Stomach (tissue), 9 donors: ENCODE data around the gene MGME1. TPM values are rescaled to one million over a fixed set of nuclear protein-coding genes. Genes with fewer than 3 reads are reported as not detected.

Experiments
- DNase-seq, 2 donors: peaks; one replicate each; pipeline versions ENCODE4 v3.0.0 to v3.0.0-alpha.2; 2013 to 2019
- H3K27ac ChIP-seq, 5 donors: fragments of 200-600 bp in 4 of 5; sonication (generic) in 4 of 5; one replicate each; pipeline ENCODE4 v1.5.1; 2013 to 2019; ENCODE audit warnings: mild to moderate bottlenecking in 1 of 5, moderate library complexity in 1 of 5
- H3K27me3 ChIP-seq, 3 donors: fragments of 200-600 bp; sonication (generic); one replicate each; pipeline ENCODE4 v1.5.1; 2017 to 2019; ENCODE audit warnings: mixed run types in 1 of 3
- H3K36me3 ChIP-seq, 4 donors: fragments of 200-600 bp; sonication (generic); 1 replicate in 3 of 4; 2 replicates in 1 of 4; pipeline ENCODE4 v1.5.1; 2016 to 2019
- H3K4me1 ChIP-seq, 4 donors: fragments of 200-600 bp; sonication (generic); one replicate each; pipeline ENCODE4 v1.5.1; 2016 to 2019
- H3K4me3 ChIP-seq, 4 donors: fragments of 200-600 bp; sonication (generic) in 3 of 4; one replicate each; pipeline ENCODE4 v1.5.1; 2016 to 2019; ENCODE audit warnings: mild to moderate bottlenecking in 1 of 4
- H3K9me3 ChIP-seq, 4 donors: fragments of 200-600 bp; sonication (generic); one replicate each; pipeline ENCODE4 v1.5.1; 2016 to 2019
- CTCF ChIP-seq, 7 experiments: fragments of 450-650 bp in 4 of 7; fragments of 200-600 bp in 3 of 7; sonication (generic) in 3 of 7; IDR thresholded peaks; one replicate each; pipeline ENCODE4 v1.5.1; 2016 to 2019; ENCODE audit warnings: antibody characterized with exemption in 7 of 7, control low read depth in 2 of 7, mild to moderate bottlenecking in 1 of 7
- EP300 ChIP-seq: sonication (generic); formaldehyde crosslinking; IDR thresholded peaks from one replicate; pipeline ENCODE4 v1.6.1; 2017; ENCODE audit warnings: antibody characterized with exemption
- POLR2A ChIP-seq, 4 donors: fragments of 450-650 bp; IDR thresholded peaks; one replicate each; pipeline ENCODE4 v1.6.1; 2016; ENCODE audit warnings: antibody characterized with exemption in 4 of 4, control low read depth in 2 of 4, mild to moderate bottlenecking in 1 of 4, moderate library complexity in 1 of 4
- POLR2AphosphoS5 ChIP-seq, 3 donors: sonication (generic); formaldehyde crosslinking; IDR thresholded peaks; one replicate each; pipeline ENCODE4 v1.6.1; 2016; ENCODE audit warnings: antibody characterized with exemption in 3 of 3
- WGBS, 5 donors: extraction: QIAGEN DNeasy Blood & Tissue Kit in 3 of 5; methylation state at CpG; one replicate each; pipeline versions ENCODE4 v1.1.5 to v1.1.7; 2013 to 2018; 5-methylcytosine and 5-hydroxymethylcytosine counted together
- intact Hi-C: fragments of 100-400 bp; cut with DNase I; formaldehyde crosslinking; loops from one replicate; pipeline ENCODE4 v1.15.1; 2023; ENCODE audit warnings: low total_unique reads
- polyA plus RNA-seq, 3 donors: library from polyadenylated mRNA; stranded (reverse); fragments of 200-250 nt; gene quantifications; one replicate each; pipeline ENCODE4 v1.2.3, GENCODE V29; 2013
- total RNA-seq, 5 donors: library from RNA; depleted of rRNA; stranded (reverse); fragments of >200 nt; gene quantifications; one replicate each; pipeline versions ENCODE4 v1.1.0 to v1.2.3, GENCODE V29; 2014 to 2016
- donor health status: healthy with polysubstance abuse.
- donor health status: Bipolar disorder and iron deficiency.
- donor health status: healthy.

MGME1 gene
- total and polyA plus RNA-seq, 8 donors: 2.3 to 19.1 (median 8.3) TPM

- Histone ChIP-seq H3K4me1 (peaks cover 33 to 50% (median 41%) of the 10 kb centered on the region in 4 donors), H3K27me3 (no peaks in the 10 kb centered on the region), H3K9me3 (no peaks in the 10 kb centered on the region), H3K36me3 (peaks cover 17 to 42% (median 39%) of the 10 kb centered on the region in 4 donors), H3K4me3 (no peak overlapping the region), H3K27ac (peak overlapping the region; percentile 33 to 78 (median 49))
- peak; percentile 77 to 93 for DNase-seq
- intact Hi-C loops: no loop called here
- 10 to 16% (median 15%) methylated on average over 13 of the region's 13 CpGs for WGBS, 5 donors
- TF ChIP-seq POLR2A (IDR thresholded peaks at IDR 0.05) (no peak), CTCF (IDR thresholded peaks at IDR 0.05) (peak in 5 of 7 experiments; percentile 82 to 94 (median 87)), POLR2AphosphoS5 (IDR thresholded peaks at IDR 0.05) (peak in 1 of 3 donors; percentile 61), EP300 (no peak)
These were observed 29.8 kb upstream of the MGME1 start for GRCh38 chr20:17938871-17939619.

DNA sequence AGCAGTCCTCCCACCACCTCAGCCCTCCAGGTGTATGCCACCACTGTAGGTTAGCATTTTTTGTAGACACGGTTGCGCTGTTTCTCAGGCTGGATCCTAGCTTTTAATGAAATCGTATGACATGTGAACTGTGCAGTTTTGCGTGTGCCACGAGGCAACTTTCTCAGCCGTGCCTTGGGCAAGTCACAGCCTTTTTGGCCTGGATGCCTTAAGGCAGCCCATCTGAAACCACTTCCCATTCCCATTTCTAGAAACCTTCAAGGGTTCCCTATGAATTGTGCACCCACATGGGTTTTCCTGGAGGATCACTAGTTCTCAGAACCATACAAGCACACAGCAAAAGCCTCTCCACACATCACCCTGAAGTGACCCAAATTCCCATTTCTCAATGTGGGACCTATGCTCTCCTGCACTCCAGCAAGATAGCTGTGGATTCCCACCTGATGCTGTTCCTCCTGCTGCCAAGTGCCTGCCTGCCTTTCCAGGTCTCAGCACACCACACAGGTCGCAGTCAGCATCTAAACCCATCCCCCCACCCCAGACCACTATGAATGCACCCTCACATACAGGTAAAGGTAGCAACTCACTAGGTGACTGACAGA lies 29.1 kb upstream of the MGME1 start:
- no peak for TF ChIP-seq POLR2A (IDR thresholded peaks at IDR 0.05)
- TF ChIP-seq EP300: no peak
- TF ChIP-seq POLR2AphosphoS5 (IDR thresholded peaks at IDR 0.05): no peak
- no peak for TF ChIP-seq CTCF (IDR thresholded peaks at IDR 0.05)
- intact Hi-C loops: no loop called here
- Histone ChIP-seq H3K9me3 (no peaks in the 10 kb centered on the region), H3K4me1 (peaks cover 33 to 50% (median 41%) of the 10 kb centered on the region in 4 donors), H3K4me3 (no peak overlapping the region), H3K27me3 (no peaks in the 10 kb centered on the region), H3K27ac (peak overlapping the region in 4 of 5 donors; percentile 33 to 78 (median 62)), H3K36me3 (peaks cover 21 to 48% (median 46%) of the 10 kb centered on the region in 4 donors)
- WGBS, 5 donors: 58 to 66% (median 62%) methylated on average over 7 of the region's 7 CpGs
- no peak for DNase-seq

GRCh38 chr20:17940224-17940971 lies 28.4 kb upstream of the MGME1 start:
- H3K4me3 ChIP-seq: no peak overlapping the region
- no peak for DNase-seq
- no peak for TF ChIP-seq EP300
- TF ChIP-seq POLR2A (IDR thresholded peaks at IDR 0.05): no peak
- TF ChIP-seq CTCF (IDR thresholded peaks at IDR 0.05): no peak
- no peak for TF ChIP-seq POLR2AphosphoS5 (IDR thresholded peaks at IDR 0.05)
- intact Hi-C loops: no loop called here
- peaks cover 28 to 55% (median 52%) of the 10 kb centered on the region in 4 donors for H3K36me3 ChIP-seq
- H3K9me3 ChIP-seq: no peaks in the 10 kb centered on the region
- no peaks in the 10 kb centered on the region for H3K27me3 ChIP-seq
- H3K27ac ChIP-seq: peak overlapping the region in 1 of 5 donors; percentile 78
- peaks cover 33 to 50% (median 41%) of the 10 kb centered on the region in 4 donors for H3K4me1 ChIP-seq
- 52 to 65% (median 55%) methylated on average over 6 of the region's 6 CpGs for WGBS, 5 donors

DNA sequence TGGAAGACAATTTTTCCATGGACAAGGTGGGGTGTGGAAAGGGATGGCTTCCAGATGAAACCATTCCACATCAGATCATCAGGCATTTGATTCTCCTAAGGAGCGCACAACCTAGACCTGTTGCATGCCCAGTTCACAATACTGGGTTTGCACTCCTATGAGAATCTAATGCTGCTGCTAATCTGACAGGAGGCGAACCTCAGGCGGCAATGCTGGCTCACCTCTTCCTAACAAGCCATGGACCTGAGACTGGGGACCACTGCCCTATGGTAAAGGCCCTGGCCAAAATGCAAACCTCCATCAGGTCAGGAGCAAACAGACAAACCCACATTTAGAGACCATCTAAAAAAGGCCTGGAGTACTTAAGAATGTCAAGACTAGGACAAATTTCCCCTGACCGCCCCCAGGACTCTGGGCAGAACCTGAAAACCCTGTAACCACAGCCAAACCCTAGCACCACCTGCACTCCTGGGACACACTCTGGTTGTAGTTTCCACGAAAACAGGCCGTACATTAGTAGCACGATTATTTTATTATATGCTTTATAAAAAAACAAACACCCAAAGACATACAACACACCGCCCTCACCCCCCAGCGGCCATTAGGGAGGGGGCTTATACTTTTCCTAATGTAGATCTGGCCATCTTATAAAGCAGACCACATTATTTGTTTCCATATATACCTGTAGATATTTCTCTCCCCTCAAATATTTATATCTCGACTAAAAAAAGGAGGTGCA lies 27.6 kb upstream of the MGME1 start:
- TF ChIP-seq POLR2AphosphoS5 (IDR thresholded peaks at IDR 0.05) (no peak), EP300 (no peak), CTCF (IDR thresholded peaks at IDR 0.05) (no peak), POLR2A (IDR thresholded peaks at IDR 0.05) (no peak)
- DNase-seq: no peak
- no peaks in the 10 kb centered on the region for H3K9me3 ChIP-seq
- 86 to 91% (median 89%) methylated on average over 10 of the region's 10 CpGs for WGBS, 5 donors
- intact Hi-C loops: no loop called here
- H3K36me3 ChIP-seq: peaks cover 36 to 64% (median 61%) of the 10 kb centered on the region in 4 donors
- H3K4me1 ChIP-seq: peaks cover 31 to 42% (median 35%) of the 10 kb centered on the region in 4 donors
- no peaks in the 10 kb centered on the region for H3K27me3 ChIP-seq
- no peak overlapping the region for H3K27ac ChIP-seq
- no peak overlapping the region for H3K4me3 ChIP-seq
